GM21447 (cell line): ENCODE results near the gene POLR1A.

ENCODE experiments used
- ATAC-seq: cut with Tn5 transposase; IDR thresholded peaks from one replicate; pipeline ENCODE4 v1.9.1; 2021; ENCODE audit not compliant: unreplicated experiment

Gene POLR1A

DNA sequence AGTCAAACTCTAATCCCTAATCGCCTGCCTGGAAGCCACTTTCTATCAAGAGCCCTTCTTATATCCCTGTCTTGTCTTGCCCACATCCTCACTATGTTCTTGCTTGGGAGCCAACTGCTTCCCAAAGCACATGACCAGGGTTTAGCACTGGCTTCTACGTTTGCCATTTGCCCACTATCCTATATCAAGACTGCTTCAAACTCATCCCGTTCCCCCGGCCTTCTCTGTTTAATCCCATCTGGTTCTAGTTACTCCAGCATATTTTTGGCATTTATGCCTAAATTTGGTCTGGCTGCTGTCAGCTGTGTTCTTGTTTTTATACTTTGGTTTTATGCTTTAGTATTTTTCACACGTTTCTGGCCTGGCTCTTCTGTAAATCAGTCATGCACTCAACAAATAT lies 40.2 kb downstream of the POLR1A start:
- ATAC-seq, result no peak

DNA sequence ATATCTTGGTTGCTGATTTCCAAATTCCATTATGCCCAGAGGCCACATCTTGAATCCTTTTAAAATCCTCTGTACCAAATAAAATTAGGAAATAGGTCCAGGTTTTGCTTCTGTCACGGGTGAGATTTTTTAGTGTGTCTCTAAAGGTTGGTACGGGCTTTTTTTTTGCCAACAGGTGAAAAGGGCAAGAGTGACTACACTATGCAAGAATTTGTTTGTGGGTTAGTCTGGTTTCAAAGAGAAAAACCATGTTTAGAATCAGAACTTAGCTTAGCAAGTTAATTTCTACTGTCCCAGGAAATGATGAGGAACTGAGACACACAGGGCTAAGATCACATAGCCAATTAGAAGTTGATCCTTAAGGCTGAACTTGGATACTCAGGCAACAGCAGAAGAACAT lies 41.7 kb downstream of the POLR1A start:
- ATAC-seq, result no peak

GRCh38 chr2:86062043-86062442 lies 43.6 kb downstream of the POLR1A start:
- ATAC-seq, result no peak

GRCh38 chr2:86056590-86057331 lies 48.9 kb downstream of the POLR1A start:
- no peak for ATAC-seq

DNA sequence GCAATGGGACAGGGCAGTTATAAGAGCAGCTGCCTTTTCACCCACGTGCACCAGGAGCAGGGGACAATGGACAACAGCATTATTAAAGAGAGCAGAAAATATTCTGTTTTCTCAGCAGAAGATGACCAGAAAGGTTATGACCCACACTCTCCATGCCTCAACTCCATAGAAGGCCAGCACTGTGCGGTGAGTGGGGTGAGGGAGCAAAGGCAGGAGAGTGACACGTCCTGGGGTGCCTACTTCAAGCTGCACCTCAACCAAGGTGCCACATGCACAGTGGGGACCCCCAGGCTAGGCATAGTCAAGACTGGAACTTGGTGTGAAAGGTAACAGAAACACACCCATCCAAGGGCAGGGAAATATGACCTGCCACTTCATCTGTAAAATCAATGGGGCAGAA lies 50.4 kb downstream of the POLR1A start:
- ATAC-seq, result no peak

GRCh38 chr2:86054535-86055082 lies 51.1 kb downstream of the POLR1A start:
- no peak for ATAC-seq

GRCh38 chr2:86053166-86053565 lies 52.5 kb downstream of the POLR1A start:
- no peak for ATAC-seq

DNA sequence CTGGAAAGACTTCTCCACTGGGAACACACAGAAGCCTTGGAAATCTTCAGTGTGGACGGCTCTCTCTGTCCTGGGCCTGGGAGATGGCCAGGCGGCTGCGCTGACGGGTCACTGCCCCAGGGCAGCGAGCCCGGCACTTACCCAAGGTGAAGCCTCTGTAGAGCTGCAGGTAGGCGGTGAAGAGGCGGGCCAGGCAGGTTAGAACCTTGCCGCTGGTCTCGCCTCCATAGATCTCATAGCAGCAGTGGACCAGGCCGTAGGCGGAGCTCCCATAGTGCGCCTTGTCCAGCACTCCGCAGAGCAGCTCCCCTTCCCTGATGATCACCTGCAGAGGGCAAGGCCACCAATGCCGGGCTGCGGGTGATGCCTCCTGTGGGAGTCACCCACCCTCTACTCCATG lies 53.0 kb downstream of the POLR1A start:
- ATAC-seq, result no peak

DNA sequence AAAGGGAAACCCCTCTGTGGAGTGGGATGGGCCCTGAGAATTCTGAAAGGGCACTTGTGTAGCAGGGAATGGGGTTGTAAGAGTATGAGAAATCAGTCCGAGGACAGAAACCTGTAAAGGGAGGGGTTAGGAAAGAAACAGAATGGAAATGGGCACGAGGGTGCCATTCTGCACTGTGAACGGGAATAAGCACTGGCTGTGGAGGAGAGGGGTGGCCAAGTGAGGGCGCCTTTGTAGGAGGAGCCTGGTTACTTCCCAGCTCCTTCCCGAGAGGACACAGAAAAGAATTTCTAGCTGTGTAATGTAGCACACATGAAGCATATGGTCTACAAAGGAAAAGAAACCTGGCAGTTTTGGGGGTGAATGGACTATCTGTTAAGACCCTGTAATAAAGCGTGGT lies 53.4 kb downstream of the POLR1A start:
- no peak for ATAC-seq

- ATAC-seq, result no peak
Observed at GRCh38 chr2:86050301-86050700, 55.4 kb downstream of the POLR1A start.

DNA sequence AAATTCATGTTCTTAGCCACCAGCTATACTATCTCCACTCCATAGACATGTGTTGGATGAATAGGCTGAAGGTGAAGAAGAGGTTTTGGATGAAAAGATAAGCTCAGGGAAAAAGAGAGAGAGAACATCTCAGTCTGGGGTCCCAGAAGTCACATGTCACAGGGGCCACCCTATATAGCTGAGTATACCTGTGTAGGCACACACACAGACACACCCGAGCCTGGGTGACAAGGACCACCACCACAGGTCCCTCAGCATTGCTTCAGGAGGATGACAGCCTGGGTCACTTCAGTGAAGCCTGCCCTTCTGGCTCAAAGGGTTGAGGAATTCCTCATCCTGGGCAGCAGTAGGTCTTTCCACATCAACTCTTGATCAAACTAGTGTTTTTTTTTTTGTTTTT lies 56.2 kb downstream of the POLR1A start:
- no peak for ATAC-seq

- no peak for ATAC-seq
Observed at GRCh38 chr2:86048888-86049287, 56.8 kb downstream of the POLR1A start.

GRCh38 chr2:86048383-86048701 lies 57.3 kb downstream of the POLR1A start:
- ATAC-seq, result no peak

DNA sequence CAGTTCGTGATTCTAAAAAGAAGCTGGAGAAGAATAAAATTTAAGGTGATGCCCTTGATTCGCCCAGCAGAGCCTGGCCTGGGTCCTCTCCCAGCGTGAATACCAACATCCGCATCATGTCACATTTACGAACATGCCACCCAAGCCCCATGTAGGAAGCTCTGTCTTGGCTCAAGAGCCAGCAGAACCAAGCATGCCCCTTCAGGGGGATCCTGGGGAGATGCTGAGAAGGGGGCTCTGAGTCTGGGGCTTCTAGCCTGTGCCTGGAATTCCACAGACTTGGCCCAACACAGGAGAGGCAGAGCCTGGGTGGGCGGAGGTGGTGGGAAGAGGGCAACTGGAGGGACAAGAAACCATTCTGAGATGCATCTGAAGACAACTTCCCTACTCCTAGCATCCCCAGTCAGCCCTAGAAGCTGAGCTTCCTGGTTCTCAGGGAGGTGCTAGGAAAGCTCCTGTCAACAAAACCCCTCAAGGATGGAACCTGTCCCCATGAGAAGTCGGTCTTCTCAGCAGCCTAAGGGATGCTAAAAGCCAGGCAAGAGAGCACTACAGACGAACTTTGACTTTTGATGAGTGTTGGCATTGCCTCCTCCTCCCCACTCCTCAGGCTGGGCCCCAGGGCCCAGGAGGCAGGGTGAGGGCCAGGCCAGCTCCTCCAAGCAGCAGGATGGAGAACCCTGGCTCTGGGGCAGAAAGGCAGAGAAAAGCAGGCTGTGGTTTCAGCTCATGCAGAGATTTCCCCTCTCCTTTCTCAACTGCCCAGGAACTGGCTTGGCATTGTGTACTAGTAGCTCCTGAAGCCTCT lies 57.9 kb downstream of the POLR1A start:
- no peak for ATAC-seq

DNA sequence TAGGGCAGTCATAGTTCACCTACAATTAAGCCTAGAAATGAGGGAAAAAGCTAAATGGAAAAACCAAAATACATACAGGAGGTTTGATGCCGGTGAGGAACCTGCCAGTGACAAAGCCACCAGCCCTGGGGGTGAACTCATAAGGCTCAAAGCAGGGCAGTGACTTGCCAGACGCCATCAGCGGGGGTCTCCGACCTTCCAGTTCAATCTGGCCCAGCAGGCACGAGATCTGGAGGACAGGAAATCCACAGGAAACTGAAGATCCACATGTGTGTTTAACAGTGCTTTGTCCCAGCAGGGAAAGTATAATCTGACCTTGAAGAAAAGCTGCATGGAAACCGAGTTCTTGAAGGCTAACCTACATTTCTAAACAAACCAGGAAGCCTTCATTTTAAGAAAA lies 60.1 kb downstream of the POLR1A start:
- ATAC-seq, result no peak

GRCh38 chr2:86044614-86045013 lies 61.1 kb downstream of the POLR1A start:
- ATAC-seq, result no peak

DNA sequence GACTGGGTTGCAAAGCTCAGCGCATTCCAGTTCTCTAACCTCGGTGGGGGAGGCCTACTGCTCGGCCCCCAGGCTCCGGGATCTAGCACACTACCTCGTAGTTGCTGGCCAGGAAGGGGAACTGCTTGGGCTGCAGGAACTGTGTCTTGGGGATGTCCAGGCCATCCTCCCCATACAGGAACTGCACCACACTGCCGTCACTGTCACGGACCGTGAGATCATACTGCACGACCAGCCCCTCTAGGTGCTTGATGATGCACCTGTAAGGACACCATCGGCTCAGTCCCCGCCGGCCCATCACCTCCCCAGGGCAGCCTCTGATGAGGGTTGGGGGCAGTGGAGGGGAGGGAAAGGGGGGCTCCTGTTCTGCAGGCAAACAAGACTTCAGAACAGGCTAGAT lies 61.6 kb downstream of the POLR1A start:
- no peak for ATAC-seq

- no peak for ATAC-seq
Observed at GRCh38 chr2:86042256-86043168, 63.2 kb downstream of the POLR1A start.

GRCh38 chr2:86039963-86040655 lies 65.6 kb downstream of the POLR1A start:
- no peak for ATAC-seq

DNA sequence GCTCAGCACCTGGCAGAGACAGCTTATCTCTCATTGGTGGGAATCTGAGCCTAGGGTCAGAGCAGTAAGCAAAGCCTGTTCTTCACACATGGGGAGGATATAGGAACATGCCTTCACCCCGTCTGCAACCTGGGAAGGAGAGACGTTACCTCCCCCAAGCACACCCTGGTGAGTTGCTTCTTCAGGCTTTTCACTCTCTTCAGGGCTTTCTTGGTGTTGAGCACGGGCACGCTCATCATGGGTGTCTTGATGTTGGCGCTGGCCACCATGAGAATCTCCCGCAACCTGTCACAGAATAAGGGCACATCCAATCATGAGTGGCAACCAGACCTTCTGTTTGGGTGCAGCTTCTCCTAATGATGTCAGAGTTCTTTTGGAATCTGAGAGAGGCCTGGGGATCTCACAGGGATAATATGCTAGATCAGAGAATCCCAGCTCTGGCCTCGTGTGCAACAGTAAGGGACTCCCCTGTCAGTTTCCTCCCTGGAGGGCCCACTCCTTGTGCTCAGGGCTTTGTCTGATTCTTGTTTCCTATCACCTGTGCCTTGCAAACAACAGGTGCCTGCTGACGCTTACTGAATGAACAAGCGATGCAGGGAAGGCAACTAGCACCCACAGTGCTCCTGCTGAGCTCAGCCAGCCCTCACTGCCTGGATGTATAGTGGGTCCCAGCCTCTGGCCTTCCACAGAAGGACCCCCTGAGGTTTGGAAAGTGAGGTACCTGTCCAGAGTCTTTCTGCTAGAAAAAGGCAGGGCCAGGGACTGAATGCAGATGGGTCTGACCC lies 66.3 kb downstream of the POLR1A start:
- no peak for ATAC-seq
